HG02885 (cell line): ENCODE results near the gene CPNE6.

Experiments
- ATAC-seq: cut with Tn5 transposase; IDR thresholded peaks from one replicate; pipeline ENCODE4 v1.9.1; 2021; ENCODE audit warnings: mild to moderate bottlenecking; ENCODE audit not compliant: unreplicated experiment, poor library complexity

CPNE6 gene

DNA sequence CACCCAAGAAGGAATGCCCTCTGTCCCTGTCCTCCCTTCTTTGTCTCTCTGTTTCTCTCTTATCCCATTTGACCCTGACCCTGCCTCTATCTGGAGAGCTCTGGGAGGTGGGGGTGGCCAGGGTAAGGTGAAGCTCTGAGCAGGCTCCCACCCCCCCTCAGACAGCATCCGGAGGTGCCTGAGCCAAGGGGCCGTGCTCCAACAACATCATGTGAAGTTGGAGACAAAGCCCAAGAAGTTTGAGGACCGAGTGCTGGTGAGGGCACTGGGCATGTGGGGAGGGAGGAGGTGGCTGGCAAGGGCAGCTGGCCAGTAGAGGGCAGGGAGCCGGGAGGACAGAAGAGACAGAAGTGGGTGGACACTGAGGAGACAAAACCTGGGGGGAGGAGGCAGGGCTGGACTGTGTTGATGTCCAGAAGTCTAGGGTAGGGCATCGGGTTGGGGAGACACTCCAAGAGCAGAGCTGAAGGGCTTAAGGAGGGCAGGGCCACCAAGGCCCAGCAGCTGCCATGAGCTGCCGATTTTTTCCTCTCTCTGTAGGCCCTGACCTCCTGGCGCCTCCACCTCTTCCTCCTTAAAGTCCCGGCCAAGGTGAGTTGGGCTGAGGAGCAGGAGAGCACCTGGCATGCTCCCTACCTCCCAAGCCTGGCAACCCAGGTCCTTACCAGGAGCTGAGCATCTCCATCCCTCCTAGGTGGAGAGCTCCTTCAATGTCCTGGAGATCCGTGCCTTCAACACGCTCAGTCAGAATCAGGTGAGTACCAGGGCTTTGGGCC is 17.6 kb upstream of the CPNE6 start:
- ATAC-seq = no peak

DNA sequence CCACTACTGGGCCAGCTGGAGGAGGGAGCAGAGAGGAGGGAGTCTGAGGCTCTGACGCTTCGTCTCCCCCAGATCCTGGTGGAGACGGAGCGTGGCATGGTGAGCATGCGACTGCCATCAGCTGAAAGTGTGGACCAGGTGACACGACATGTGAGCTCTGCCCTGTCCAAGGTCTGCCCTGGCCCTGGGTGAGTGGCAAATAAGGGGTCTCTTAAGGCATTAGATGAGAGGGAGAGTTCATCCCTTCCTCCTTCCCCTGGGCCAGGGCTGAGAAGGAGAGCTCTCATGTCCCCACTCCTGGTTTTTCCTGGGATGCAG is 17.1 kb upstream of the CPNE6 start:
- ATAC-seq = no peak

DNA sequence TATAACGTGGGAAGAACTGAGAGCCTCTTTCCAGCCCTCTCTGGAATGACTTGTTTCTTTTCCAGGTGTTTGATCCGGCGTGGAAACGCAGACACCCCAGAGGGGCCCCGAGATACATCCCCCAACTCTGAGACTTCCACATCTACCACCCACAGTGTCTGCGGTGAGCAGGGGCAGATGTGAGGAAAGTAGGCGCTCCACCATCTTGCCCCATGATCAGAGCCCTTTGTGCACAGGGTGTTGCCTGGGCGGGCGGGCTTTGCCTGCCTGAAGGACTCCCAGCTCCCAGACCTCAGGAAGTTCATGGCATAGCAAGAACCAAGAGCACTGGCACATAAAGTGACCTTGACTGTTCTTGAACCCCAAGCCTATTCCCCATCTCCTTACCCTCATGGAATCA is 16.7 kb upstream of the CPNE6 start:
- ATAC-seq = no peak

DNA sequence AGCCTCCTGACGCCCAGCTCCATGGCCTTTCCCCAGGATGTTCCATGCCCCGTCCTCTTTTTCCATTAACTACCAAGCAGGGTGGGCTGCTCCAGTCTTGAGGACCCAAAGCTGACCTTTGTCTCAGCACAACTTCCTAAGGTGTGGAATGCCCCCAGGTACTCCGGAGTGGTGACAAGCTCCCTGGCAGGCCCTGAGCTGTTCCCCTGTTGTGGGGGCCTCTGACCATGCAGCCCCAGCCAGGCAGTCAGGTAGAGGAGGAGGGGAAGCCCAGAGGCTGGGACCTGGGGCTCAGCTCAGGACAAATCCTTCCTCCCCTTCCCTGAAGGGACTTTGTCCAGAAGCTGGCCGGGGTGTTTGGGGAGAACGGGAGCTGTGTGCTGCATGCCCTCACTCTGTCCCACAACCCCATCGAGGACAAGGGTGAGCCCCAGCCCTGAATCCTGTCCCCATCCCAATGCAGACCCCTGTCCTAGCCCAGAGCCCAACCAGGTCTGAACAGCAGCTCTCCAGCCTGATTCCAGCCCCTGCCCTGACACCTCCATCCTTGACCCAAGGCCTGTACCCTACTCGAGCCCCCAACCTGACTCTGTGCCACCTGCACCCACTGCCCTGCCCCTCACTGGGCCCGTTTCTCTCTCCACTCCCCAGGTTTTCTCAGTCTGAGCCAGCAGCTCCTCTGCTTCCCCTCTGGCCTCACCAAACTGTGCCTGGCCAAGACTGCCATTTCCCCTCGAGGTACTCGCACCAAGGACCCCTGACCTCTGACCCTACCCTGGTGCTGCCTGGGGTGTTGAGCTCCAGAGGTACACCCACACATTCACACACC is 15.2 kb upstream of the CPNE6 start:
- ATAC-seq = no peak

DNA sequence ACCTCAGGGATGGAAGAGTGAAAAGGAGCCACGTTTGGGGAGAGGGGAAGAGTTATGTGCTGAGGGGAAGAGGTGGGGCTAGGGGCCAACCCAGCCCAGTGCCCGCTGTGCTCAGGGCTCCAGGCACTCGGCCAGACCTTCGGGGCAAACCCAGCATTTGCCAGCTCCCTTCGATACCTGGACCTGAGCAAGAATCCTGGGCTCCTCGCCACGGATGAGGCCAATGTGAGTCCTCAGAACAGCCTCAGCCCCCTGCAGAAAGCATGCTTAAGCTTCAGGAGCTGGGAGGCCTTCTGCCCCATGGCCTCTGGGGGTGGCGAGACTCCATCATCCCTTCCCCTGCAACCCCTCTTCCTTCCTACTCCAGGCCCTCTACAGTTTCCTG is 14.6 kb upstream of the CPNE6 start:
- ATAC-seq = no peak

DNA sequence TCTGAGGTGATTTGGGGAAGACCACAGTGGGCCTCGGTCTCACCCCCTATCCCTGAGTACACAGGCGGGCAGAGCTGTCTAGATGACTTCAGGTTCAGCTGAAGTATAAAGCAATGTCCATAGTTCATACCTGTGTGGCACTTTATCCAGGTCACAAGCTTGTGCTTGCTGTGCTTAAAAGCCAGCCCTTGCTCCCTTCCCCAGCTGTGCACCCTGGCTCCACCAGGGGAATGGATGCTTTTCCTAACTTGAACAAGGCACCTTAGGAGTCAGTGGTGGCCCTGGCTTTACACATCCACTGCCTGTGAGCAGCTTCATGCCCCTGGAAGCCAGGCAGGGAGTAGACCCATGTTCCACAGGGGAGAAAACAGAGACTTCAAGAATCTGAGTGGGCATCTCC is 14.1 kb upstream of the CPNE6 start:
- no peak for ATAC-seq

DNA sequence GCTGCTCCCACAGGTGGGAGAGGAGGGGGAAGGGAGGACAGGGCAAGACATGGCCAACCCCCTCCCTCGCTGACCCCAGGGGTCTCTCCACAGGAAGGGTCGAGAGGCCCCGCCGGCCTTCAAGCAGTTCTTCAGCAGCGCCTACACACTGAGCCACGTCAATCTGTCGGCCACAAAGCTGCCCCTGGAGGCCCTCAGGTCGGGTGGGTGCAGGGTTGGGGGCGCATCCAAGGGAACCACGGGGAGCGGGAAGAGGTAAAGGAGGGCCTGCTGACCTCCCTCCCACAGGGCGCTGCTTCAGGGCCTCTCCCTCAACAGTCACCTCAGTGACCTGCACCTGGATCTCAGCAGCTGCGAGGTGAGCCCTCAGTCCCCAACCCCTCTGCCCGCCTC is 13.5 kb upstream of the CPNE6 start:
- no peak for ATAC-seq

DNA sequence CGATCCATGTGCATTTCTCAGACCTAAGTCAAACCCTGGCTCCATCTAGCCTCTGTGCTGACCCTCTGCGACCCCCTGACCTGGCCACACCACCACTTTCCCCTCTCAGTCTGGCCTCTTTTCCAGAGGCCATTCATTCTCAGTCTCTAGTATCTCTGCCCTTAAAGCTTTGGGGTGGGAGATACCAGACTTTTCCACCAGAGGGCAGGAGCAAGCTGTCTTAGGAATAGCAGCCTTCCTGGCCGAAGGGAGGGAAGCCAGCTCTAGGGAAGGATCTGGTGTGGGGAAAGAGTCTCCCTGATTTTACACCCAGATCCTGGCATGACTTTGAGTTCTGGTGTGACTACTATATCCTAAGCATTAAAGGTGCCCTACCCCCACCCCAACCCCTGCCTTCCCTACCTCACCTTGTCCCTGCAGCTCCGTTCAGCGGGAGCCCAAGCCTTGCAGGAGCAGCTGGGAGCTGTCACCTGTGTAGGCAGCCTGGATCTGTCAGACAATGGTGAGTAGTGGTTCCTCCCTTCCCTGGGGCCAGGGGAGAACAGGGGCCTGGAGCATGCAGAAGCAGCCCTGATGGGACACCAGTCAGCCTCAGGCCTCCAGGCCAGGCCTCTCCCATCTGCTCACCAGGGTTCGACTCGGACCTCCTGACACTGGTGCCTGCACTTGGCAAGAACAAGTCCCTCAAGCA is 13.0 kb upstream of the CPNE6 start:
- peak; percentile 59 for ATAC-seq

DNA sequence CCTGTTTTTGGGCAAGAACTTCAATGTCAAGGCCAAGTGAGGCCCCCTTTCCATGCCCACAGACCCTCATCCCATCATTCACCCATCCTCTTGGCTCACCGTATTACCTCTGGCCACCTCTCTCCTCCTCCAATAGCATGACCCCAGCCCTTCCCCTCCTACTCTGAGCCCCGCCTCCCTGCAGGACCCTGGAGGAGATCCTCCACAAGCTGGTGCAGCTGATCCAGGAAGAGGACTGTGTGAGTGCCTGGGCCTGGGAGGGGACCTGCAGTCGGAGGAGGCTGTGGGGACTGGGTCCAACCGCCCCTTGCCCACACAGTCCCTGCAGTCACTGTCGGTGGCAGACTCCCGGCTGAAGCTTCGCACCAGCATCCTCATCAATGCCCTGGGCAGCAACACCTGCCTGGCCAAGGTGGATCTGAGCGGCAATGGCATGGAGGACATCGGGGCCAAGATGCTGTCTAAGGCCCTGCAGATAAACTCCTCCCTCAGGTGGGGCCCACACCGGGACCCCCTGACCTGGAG is 12.3 kb upstream of the CPNE6 start:
- no peak for ATAC-seq

DNA sequence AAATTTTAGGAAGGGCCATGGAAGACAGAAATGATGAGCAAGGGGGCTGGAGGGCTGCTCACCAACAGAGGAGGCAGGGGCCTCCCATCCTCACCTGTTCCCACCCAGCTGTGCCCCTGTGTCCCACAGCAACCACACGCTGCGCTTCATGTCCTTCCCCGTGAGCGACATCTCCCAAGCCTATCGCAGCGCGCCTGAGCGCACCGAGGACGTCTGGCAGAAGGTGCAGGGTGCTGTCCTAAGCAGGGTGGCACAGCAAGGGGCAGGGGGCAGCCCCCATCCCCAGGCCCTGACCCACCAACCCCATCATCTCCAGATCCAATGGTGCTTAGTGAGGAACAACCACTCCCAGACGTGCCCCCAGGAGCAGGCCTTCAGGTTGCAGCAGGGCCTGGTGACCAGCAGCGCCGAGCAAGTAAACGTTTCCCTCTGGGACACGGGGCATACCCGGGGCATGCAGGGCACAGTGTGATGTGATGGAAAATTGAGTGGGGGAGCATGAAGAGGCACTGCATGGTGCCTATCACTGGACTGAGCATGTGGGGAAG is 11.4 kb upstream of the CPNE6 start:
- no peak for ATAC-seq

DNA sequence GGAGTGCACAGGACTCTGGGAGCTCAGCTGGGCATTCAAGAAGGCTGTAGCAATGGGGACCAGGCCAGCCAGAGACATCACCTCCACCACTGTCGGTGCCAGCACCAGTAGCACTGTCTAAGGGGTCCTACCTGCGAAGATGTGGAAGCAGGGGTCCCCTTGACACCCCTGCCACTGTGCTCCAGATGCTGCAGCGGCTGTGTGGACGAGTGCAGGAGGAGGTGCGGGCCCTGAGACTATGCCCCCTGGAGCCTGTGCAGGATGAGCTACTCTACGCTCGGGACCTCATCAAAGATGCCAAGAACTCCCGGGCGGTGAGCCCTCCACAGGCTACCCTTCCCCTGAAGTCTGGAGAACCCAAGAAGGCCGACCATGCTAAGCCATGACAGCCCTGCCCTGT is 10.9 kb upstream of the CPNE6 start:
- no peak for ATAC-seq

DNA sequence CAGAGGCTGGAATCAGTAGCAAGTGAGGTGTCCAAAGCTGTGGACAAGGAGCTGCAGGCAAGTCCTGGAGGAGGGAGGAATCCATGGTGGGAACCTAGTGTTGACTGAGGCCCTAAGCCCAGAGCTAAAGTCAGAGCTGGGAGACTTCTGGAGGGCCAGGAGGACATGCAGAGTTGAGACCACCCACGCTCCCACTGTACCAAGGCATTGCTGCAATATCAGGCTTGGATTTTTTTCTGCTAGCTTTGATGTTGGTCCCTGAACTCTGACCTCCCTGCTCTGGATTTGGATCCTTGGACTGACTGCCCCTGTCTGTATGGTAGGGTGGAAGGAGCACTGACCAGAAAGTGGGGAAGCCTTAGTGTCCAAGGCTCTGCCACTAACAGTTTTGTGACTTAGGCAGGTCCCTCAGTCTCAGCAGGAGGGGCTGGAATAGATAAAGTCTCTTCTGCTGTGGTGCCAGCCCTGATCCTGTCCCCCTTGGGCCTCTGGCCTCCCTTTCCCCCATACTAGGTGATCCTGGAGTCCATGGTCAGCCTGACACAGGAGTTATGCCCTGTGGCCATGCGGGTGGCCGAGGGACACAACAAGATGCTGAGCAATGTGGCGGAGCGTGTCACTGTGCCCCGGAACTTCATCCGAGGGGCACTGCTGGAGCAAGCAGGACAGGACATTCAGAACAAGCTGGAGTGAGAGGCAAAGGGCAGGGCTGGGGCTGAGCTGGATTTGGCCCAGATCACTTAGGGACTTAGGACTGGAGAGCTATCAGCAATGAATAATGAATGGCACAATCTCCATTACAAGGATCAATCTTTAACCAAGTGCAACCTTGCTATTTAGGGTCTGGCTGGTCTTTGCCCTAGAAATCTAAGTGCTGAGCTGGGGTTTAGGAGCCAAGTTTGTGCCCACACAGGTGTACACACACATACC is 10.1 kb upstream of the CPNE6 start:
- no peak for ATAC-seq

DNA sequence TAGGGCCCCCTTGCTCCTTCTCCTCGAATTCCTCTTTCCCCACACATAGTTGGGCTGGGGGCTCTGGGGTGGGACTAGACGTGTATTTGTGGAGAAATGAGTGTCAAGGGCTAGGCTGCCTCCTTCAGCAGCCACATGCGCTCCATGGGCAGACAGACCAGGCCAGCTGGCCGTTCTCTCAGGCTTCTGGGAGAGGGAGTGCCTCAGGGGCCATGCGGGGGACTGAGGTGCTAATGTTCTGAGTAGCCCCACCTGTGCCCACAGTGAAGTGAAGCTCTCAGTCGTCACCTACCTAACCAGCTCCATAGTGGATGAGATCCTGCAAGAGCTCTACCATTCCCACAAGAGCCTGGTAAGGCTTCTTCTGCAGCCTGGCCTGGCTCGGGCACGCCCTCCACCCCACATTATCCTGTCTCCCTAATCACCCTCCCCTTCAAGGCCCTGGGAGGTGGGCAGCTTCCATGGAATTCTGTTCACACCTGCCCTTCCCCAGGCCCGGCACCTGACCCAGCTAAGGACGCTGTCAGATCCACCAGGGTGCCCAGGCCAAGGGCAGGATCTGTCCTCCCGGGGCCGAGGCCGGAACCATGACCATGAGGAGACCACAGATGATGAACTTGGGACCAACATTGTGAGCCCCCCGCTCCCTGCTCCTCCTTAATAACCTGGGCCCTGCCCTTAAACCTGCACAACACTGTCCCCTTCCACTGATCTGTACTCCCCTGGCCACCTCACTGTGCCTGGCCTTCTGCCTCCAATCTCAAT is 9.0 kb upstream of the CPNE6 start:
- no peak for ATAC-seq

DNA sequence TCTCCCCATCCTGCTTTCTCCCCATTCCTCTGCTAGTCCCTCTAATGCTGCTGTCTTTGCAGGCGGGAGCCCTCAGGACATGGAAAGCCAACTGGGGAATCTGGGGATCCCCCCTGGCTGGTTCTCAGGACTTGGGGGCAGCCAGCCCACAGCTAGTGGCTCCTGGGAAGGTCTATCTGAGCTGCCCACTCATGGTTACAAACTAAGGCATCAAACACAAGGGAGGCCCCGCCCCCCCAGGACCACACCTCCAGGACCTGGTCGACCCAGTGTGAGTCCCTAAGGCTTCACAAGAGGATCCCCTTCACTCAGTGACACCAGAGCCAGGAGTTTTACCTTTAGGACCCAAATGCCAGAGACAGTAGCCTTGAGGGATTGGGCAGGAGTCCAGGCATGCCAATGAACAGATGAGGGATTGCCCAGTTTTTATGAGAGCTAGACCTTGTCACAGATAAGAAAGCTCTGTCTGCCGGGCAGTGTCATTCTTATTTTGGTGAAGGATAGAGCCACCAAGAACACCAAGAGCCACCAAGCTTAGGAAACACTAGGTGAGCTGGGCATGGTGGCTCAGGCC is 8.0 kb upstream of the CPNE6 start:
- no peak for ATAC-seq

DNA sequence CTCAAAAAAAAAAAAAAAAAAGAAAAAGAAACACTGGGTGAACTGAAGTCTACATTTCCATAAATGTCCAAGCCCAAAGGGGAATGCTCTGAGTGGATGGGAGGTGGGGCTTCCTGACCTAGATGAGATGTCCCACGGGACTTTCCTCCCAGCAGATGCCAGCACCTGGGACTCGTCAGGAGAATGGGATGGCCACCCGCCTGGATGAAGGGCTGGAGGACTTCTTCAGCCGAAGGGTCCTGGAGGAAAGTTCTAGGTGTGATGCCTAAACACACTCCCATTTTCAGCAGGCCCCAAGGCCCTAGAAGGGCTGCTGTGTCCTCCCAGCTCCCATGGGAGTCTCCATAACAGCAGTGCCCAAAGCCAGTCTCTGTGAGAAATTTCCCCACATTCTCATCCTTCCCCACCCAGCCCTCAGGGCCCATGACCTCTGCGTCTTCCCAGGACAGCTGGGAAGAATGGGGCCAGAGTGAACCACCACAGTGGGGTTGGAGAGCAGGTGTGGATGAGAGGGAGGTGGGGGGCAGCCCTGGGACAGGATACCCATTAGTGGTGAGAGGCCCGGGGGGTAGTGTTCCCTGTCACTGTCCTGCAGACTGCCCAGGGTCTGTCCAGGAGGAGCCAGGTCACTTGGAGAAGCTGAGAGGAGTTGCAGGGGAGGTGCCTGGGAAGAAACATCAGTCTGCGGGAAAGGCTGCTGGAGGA is 7.1 kb upstream of the CPNE6 start:
- ATAC-seq = no peak

DNA sequence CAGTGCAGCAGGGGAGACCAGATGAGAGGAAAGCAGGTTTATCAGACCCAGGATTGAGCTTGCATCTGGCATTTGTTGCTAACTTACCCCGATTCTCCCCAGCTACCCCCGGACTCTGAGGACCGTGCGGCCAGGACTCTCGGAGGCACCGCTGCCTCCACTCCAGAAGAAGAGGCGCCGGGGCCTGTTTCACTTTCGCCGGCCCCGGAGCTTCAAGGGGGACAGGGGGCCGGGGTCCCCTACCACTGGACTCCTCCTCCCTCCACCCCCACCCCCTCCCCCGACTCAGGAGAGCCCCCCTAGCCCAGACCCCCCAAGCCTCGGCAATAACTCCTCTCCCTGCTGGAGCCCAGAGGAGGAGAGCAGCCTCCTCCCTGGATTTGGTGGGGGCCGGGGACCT is 6.5 kb upstream of the CPNE6 start:
- ATAC-seq = no peak

DNA sequence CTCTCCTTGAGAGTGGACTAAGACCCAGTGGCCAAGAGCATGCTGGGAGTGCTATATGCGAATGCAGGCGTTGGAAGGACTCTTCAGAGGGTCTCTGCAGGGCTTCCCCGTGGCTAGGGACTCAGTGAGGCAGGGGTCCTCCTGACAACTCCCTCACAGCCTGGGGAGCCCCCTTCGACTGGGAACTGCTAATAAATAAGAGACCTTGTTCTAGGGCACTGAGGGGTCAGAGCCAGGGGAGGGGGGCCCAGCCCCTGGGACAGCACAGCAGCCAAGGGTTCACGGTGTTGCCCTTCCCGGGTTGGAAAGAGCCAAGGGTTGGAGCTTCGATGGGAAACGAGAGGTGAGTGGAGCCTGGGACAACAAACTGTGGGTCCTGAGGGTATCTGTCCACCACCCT is 6.0 kb upstream of the CPNE6 start:
- no peak for ATAC-seq

DNA sequence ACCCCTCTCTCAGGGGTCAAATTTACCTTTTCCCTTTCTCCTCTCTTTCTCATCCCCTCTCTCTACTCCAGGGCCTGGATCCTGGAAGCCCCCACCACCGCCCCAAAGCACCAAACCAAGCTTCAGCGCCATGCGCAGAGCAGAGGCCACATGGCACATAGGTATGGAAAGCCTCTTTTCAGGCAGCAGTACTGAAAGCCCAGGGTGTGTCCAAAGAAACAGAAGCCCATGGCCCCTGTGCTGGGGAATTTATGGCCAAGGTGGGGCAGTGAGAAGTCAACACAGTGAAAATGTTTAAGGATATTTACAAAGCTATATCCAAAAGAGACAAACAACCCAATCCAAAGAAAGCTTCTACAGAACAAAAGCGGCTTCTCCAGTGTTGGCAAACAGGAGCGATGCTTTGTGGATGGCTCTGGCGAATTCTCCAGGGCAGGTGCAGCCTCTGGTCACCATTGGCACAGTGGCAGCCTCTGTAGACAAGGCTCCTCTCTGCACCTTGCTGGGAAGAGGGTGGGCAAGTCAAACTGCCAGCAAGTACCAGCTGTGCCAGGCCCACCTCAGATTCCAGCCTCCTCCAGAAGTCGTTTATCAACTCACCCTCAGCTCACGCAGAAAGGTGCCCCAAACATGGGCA is 4.7 kb upstream of the CPNE6 start:
- ATAC-seq = no peak
